CD4-positive, alpha-beta T cell treated with Interleukin-6 at 100 ng/mL for 8 hours (primary cell): Measurements from ENCODE around the gene DCHS1.

Experiments used
- DNase-seq: peaks from one replicate; pipeline ENCODE4 v3.0.0-alpha.2; 2020; ENCODE audit warnings: mixed read lengths, low spot score

DCHS1 gene

GRCh38 chr11:6646918-6647679, 8.5 kb downstream of the DCHS1 start:
- DNase-seq, result peak; percentile 36

GRCh38 chr11:6646576-6646917, 9.1 kb downstream of the DCHS1 start:
- no peak for DNase-seq

- DNase-seq, result no peak
Measured at GRCh38 chr11:6646071-6646470, 9.5 kb downstream of the DCHS1 start.

GRCh38 chr11:6642957-6643356, 12.7 kb downstream of the DCHS1 start:
- no peak for DNase-seq

- no peak for DNase-seq
Measured at GRCh38 chr11:6640985-6641701, 14.5 kb downstream of the DCHS1 start.

GRCh38 chr11:6640036-6640984, 15.3 kb downstream of the DCHS1 start:
- no peak for DNase-seq

- no peak for DNase-seq
Measured at GRCh38 chr11:6638429-6638828, 17.2 kb downstream of the DCHS1 start.

GRCh38 chr11:6637871-6638270, 17.7 kb downstream of the DCHS1 start:
- DNase-seq, result no peak

- DNase-seq, result no peak
Measured at GRCh38 chr11:6636480-6636879, 19.1 kb downstream of the DCHS1 start.

- DNase-seq, result no peak
Measured at GRCh38 chr11:6635082-6635932, 20.3 kb downstream of the DCHS1 start.

- no peak for DNase-seq
Measured at GRCh38 chr11:6634534-6634933, 21.1 kb downstream of the DCHS1 start.

- DNase-seq, result no peak
Measured at GRCh38 chr11:6633422-6634408, 21.9 kb downstream of the DCHS1 start.

- no peak for DNase-seq
Measured at GRCh38 chr11:6632116-6633073, 23.2 kb downstream of the DCHS1 start.

- no peak for DNase-seq
Measured at GRCh38 chr11:6631361-6631890, 24.2 kb downstream of the DCHS1 start.

GRCh38 chr11:6630632-6631291, 24.8 kb downstream of the DCHS1 start:
- no peak for DNase-seq

- no peak for DNase-seq
Measured at GRCh38 chr11:6629892-6630631, 25.5 kb downstream of the DCHS1 start.

GRCh38 chr11:6629573-6629891, 26.1 kb downstream of the DCHS1 start:
- DNase-seq, result no peak

- no peak for DNase-seq
Measured at GRCh38 chr11:6628526-6628925, 27.1 kb downstream of the DCHS1 start.
